ENCODE data around the gene HYAL3.
A peak's percentile ranks its signal among the peaks of the same experiment; 100 is the strongest.

Gene HYAL3

GRCh38 chr3:50327943-50328691 is 28.9 kb upstream of the HYAL3 start, which contains the start of gene TUSC2:
Gene TUSC2, minus strand, starts transcription at chr3:50328223. Its CDS starts 124 bp downstream, at chr3:50328099.
- peak; percentile 97 for DNase-seq (ENCODE audit: low read depth in 2 of 2)
- no peak for TF ChIP-seq CTCF (IDR thresholded peaks at IDR 0.05; ENCODE audit: low read depth, low read length)
- peak within 1 kb of the TSS; percentile 91 to 92 for H3K4me3 ChIP-seq (replicated peaks in 1 of 2; ENCODE audit: low read depth in 2 of 2, low read length in 2 of 2)

GRCh38 chr3:50327129-50327528 is 27.9 kb upstream of the HYAL3 start:
- no peak for TF ChIP-seq CTCF (IDR thresholded peaks at IDR 0.05; ENCODE audit: low read depth, low read length)

GRCh38 chr3:50326182-50326541 is 27.0 kb upstream of the HYAL3 start:
- DNase-seq (ENCODE audit: low read depth in 2 of 2), result no peak
- no peak for TF ChIP-seq CTCF (IDR thresholded peaks at IDR 0.05; ENCODE audit: low read depth, low read length)
- no peak overlapping the region for H3K4me3 ChIP-seq (replicated peaks in 1 of 2; ENCODE audit: low read depth in 2 of 2, low read length in 2 of 2)

More at GRCh38 chr3:50327129-50327528, 27.9 kb upstream of the HYAL3 start:
- DNase-seq (ENCODE audit: low read depth in 2 of 2), result no peak
- peak overlapping the region; percentile 91 to 92 for H3K4me3 ChIP-seq (replicated peaks in 1 of 2; ENCODE audit: low read depth in 2 of 2, low read length in 2 of 2)

GRCh38 chr3:50325497-50326181 is 26.4 kb upstream of the HYAL3 start:
- H3K4me3 ChIP-seq (replicated peaks in 1 of 2; ENCODE audit: low read depth in 2 of 2, low read length in 2 of 2), result no peak overlapping the region
- TF ChIP-seq CTCF (IDR thresholded peaks at IDR 0.05; ENCODE audit: low read depth, low read length), result no peak

GRCh38 chr3:50325113-50325480 is 25.9 kb upstream of the HYAL3 start:
- TF ChIP-seq CTCF (IDR thresholded peaks at IDR 0.05; ENCODE audit: low read depth, low read length), result no peak
- H3K4me3 ChIP-seq (replicated peaks in 1 of 2; ENCODE audit: low read depth in 2 of 2, low read length in 2 of 2), result no peak overlapping the region
- DNase-seq (ENCODE audit: low read depth in 2 of 2), result no peak

More at GRCh38 chr3:50325497-50326181, 26.4 kb upstream of the HYAL3 start:
- DNase-seq (ENCODE audit: low read depth in 2 of 2), result no peak

GRCh38 chr3:50324351-50325112 is 25.3 kb upstream of the HYAL3 start:
- H3K4me3 ChIP-seq (replicated peaks in 1 of 2; ENCODE audit: low read depth in 2 of 2, low read length in 2 of 2), result no peak overlapping the region
- TF ChIP-seq CTCF (IDR thresholded peaks at IDR 0.05; ENCODE audit: low read depth, low read length), result peak; percentile 94

More at GRCh38 chr3:50324351-50325112, 25.3 kb upstream of the HYAL3 start:
- DNase-seq (ENCODE audit: low read depth in 2 of 2), result peak; percentile 67 to 72
